HepG2 (cell line): Measurements from ENCODE around the gene TBC1D14. TPM values are rescaled to one million over a fixed set of nuclear protein-coding genes. Genes with fewer than 3 reads are reported as not detected.
A peak's percentile ranks its signal among the peaks of the same experiment; 100 is the strongest.

Experiments
- DNMT3B ChIP-seq: conservative IDR thresholded peaks from 2 replicates; pipeline ENCODE4 v1.6.1; 2016; ENCODE audit warnings: missing biosample characterization, control low read depth
- ELF1 ChIP-seq: sonication (generic); formaldehyde crosslinking; IDR thresholded peaks from 2 replicates; pipeline ENCODE4 v1.4.0; 2020; ENCODE audit warnings: missing genetic modification reagents
- HHEX ChIP-seq: IDR thresholded peaks from 2 replicates; pipeline ENCODE4 v1.6.1; 2016; ENCODE audit warnings: control low read depth
- ISL2 ChIP-seq: sonication (generic); formaldehyde crosslinking; IDR thresholded peaks from 2 replicates; pipeline ENCODE4 v1.5.0; 2020; ENCODE audit warnings: missing genetic modification reagents
- KLF15 ChIP-seq: sonication (generic); formaldehyde crosslinking; IDR thresholded peaks from 2 replicates; pipeline ENCODE4 v1.8.1; 2023; ENCODE audit warnings: borderline replicate concordance, mild to moderate bottlenecking, inconsistent platforms, missing genetic modification reagents, mixed read lengths
- RARG ChIP-seq: sonication (generic); formaldehyde crosslinking; IDR thresholded peaks from 2 replicates; pipeline ENCODE4 v1.4.0; 2020; ENCODE audit warnings: low read depth, mild to moderate bottlenecking, missing genetic modification reagents
- SMARCE1 ChIP-seq: fragments of 450-650 bp; IDR thresholded peaks from 2 replicates; pipeline ENCODE4 v1.6.1; 2017; ENCODE audit warnings: borderline replicate concordance
- SRSF4 ChIP-seq: fragments of 200-400 bp; formaldehyde crosslinking; IDR thresholded peaks from one replicate; pipeline ENCODE4 v1.6.1; 2018; ENCODE audit warnings: mild to moderate bottlenecking, low read depth, low read length, moderate library complexity; ENCODE audit not compliant: poor library complexity, severe bottlenecking
- TBP ChIP-seq: sonication (generic); formaldehyde crosslinking; IDR thresholded peaks from 2 replicates; pipeline ENCODE4 v1.5.0; 2020; ENCODE audit warnings: missing genetic modification reagents
- U2AF2 ChIP-seq: fragments of 200-400 bp; formaldehyde crosslinking; IDR thresholded peaks from 2 replicates; pipeline ENCODE4 v1.6.1; 2017; ENCODE audit warnings: low read depth, mild to moderate bottlenecking, low read length
- ZBTB42 ChIP-seq: sonication (generic); formaldehyde crosslinking; IDR thresholded peaks from 2 replicates; pipeline ENCODE4 v1.5.0; 2020; ENCODE audit warnings: mild to moderate bottlenecking, missing genetic modification reagents
- ZNF136 ChIP-seq: sonication (generic); formaldehyde crosslinking; IDR thresholded peaks from 2 replicates; pipeline ENCODE4 v1.8.1; 2022; ENCODE audit warnings: low read depth, mild to moderate bottlenecking, moderate library complexity, missing genetic modification reagents
- ZNF230 ChIP-seq: sonication (generic); formaldehyde crosslinking; IDR thresholded peaks from 2 replicates; pipeline ENCODE4 v1.4.0; 2020; ENCODE audit warnings: mild to moderate bottlenecking, missing genetic modification reagents
- ZNF432 ChIP-seq: sonication (generic); formaldehyde crosslinking; IDR thresholded peaks from 2 replicates; pipeline ENCODE4 v1.5.0; 2020; ENCODE audit warnings: missing genetic modification reagents, mild to moderate bottlenecking, borderline replicate concordance
- ZNF605 ChIP-seq: sonication (generic); formaldehyde crosslinking; IDR thresholded peaks from 2 replicates; pipeline ENCODE4 v1.8.0; 2022; ENCODE audit warnings: mild to moderate bottlenecking, missing genetic modification reagents
- ZNF614 ChIP-seq: IDR thresholded peaks from 2 replicates; pipeline ENCODE4 v1.6.1; 2018; ENCODE audit warnings: missing biosample characterization, missing genetic modification reagents, inconsistent platforms, borderline replicate concordance
- ZNF678 ChIP-seq: sonication (generic); formaldehyde crosslinking; IDR thresholded peaks from 2 replicates; pipeline ENCODE4 v1.4.0; 2020; ENCODE audit warnings: mild to moderate bottlenecking, missing genetic modification reagents
- ZNF7 ChIP-seq: IDR thresholded peaks from 2 replicates; pipeline ENCODE4 v1.6.1; 2016; ENCODE audit warnings: missing biosample characterization, missing genetic modification reagents
- polyA plus RNA-seq, 8 experiments: library from polyadenylated mRNA; depleted of rRNA in 3 of 8; stranded (reverse) in 7 of 8; unstranded in 1 of 8; fragments of >200 nt; fragmentation: Illumina TruSeq in 4 of 8; extraction: Trizol in 4 of 8; gene quantifications; 2 replicates each; pipeline versions ENCODE4 v1.2.1 to v1.2.3, GENCODE V29; 2011 to 2016; ENCODE audit warnings: low read depth in 4 of 8, missing spikeins in 1 of 8, mixed read lengths in 1 of 8; ENCODE audit not compliant: insufficient read depth in 1 of 8
- total RNA-seq, 5 experiments: library from RNA; depleted of rRNA; stranded (reverse); fragments of >200 nt; fragmentation: Illumina TruSeq; extraction: Trizol; gene quantifications; 2 replicates each; pipeline ENCODE4 v1.2.3, GENCODE V29; 2016; ENCODE audit warnings: low read depth in 1 of 5
- TF ChIP-seq, protein P1 (sequence below): sonication (generic); formaldehyde crosslinking; IDR thresholded peaks from 2 replicates; pipeline ENCODE4 v1.5.0; 2020; ENCODE audit warnings: mild to moderate bottlenecking, missing genetic modification reagents, moderate library complexity
- TF ChIP-seq, protein P2 (sequence below): sonication (generic); formaldehyde crosslinking; IDR thresholded peaks from 2 replicates; pipeline ENCODE4 v1.5.0; 2020; ENCODE audit warnings: mild to moderate bottlenecking, low read depth, missing genetic modification reagents, borderline replicate concordance
- TF ChIP-seq, protein P3 (sequence below): sonication (generic); formaldehyde crosslinking; IDR thresholded peaks from 2 replicates; pipeline ENCODE4 v1.4.0; 2020; ENCODE audit warnings: missing genetic modification reagents
- TF ChIP-seq, protein P4 (sequence below): sonication (generic); formaldehyde crosslinking; IDR thresholded peaks from 2 replicates; pipeline ENCODE4 v1.5.0; 2020; ENCODE audit warnings: mild to moderate bottlenecking, missing genetic modification reagents, borderline replicate concordance

The TBC1D14 gene
- total and polyA plus RNA-seq, 2 of the 13 experiments (the other 11 are each of a cell fraction or from before 2014, with no cell fraction given): 29.5 to 46.5 TPM

DNA sequence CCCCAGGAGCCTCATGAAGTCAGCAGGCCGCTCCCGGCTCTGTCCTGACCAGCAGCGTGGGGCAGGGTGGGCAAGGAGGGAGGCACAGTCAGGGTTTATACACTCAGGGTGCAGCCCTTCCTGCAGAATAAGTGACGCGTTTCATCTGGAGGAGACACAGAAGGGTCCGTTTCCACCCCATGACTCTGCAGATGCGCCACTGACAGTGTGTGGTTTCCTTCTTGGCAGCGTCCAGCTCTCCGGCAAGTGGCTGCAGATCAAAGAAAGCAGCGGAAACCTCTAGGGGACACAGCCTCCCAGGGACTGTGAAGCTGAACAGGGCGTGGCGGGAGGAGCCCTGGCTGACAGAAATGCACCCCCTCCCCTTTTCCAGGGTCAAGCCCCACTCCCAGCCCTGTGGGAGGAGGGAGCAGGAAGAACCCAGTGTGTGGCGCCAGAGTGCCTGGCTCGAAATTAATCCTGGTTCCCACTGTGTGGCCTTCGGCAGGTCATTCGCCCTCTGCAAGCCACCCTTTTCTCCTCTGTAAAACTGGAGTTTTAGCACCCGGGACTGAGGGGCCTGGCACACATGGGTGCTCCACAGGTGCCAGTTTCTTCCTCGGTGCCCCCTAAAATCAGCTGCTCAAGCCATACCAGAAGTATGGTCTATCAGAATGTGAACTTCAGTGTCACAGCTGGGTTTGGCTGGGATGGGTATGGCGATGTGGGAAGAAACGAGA, 17.3 kb upstream of the TBC1D14 start (continued):
- TF ChIP-seq SRSF4 (no peak), ZBTB42 (CRISPR knock-in tag) (no peak), ZNF7 (CRISPR knock-in tag) (no peak), TBP (CRISPR knock-in tag) (no peak), ZNF614 (CRISPR knock-in tag) (0 out of 2 replicates have a peak, but pooled peaks have one; percentile 21), SMARCE1 (no peak), ZNF678 (CRISPR knock-in tag) (0 out of 2 replicates have a peak, but pooled peaks have one; percentile 51), ZNF136 (no peak), U2AF2 (no peak), ISL2 (CRISPR knock-in tag) (no peak), DNMT3B (CRISPR knock-in tag) (no peak), KLF15 (CRISPR knock-in tag) (no peak), RARG (CRISPR knock-in tag) (0 out of 2 replicates have a peak, but pooled peaks have one; percentile 9), ZNF230 (CRISPR knock-in tag) (0 out of 2 replicates have a peak, but pooled peaks have one; percentile 29), ELF1 (CRISPR knock-in tag) (no peak), ZNF432 (CRISPR knock-in tag) (no peak), ZNF605 (CRISPR knock-in tag) (peak; percentile 72; the same call in 1 of the 2 replicates), HHEX (CRISPR knock-in tag) (no peak)
- TF ChIP-seq, protein P1, sequence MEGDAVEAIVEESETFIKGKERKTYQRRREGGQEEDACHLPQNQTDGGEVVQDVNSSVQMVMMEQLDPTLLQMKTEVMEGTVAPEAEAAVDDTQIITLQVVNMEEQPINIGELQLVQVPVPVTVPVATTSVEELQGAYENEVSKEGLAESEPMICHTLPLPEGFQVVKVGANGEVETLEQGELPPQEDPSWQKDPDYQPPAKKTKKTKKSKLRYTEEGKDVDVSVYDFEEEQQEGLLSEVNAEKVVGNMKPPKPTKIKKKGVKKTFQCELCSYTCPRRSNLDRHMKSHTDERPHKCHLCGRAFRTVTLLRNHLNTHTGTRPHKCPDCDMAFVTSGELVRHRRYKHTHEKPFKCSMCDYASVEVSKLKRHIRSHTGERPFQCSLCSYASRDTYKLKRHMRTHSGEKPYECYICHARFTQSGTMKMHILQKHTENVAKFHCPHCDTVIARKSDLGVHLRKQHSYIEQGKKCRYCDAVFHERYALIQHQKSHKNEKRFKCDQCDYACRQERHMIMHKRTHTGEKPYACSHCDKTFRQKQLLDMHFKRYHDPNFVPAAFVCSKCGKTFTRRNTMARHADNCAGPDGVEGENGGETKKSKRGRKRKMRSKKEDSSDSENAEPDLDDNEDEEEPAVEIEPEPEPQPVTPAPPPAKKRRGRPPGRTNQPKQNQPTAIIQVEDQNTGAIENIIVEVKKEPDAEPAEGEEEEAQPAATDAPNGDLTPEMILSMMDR: peak; percentile 91
- TF ChIP-seq, protein P2, sequence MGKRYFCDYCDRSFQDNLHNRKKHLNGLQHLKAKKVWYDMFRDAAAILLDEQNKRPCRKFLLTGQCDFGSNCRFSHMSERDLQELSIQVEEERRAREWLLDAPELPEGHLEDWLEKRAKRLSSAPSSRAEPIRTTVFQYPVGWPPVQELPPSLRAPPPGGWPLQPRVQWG (CRISPR knock-in tag): no peak
- TF ChIP-seq, protein P3, sequence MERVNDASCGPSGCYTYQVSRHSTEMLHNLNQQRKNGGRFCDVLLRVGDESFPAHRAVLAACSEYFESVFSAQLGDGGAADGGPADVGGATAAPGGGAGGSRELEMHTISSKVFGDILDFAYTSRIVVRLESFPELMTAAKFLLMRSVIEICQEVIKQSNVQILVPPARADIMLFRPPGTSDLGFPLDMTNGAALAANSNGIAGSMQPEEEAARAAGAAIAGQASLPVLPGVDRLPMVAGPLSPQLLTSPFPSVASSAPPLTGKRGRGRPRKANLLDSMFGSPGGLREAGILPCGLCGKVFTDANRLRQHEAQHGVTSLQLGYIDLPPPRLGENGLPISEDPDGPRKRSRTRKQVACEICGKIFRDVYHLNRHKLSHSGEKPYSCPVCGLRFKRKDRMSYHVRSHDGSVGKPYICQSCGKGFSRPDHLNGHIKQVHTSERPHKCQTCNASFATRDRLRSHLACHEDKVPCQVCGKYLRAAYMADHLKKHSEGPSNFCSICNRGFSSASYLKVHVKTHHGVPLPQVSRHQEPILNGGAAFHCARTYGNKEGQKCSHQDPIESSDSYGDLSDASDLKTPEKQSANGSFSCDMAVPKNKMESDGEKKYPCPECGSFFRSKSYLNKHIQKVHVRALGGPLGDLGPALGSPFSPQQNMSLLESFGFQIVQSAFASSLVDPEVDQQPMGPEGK (CRISPR knock-in tag): peak; percentile 85
- TF ChIP-seq, protein P4, sequence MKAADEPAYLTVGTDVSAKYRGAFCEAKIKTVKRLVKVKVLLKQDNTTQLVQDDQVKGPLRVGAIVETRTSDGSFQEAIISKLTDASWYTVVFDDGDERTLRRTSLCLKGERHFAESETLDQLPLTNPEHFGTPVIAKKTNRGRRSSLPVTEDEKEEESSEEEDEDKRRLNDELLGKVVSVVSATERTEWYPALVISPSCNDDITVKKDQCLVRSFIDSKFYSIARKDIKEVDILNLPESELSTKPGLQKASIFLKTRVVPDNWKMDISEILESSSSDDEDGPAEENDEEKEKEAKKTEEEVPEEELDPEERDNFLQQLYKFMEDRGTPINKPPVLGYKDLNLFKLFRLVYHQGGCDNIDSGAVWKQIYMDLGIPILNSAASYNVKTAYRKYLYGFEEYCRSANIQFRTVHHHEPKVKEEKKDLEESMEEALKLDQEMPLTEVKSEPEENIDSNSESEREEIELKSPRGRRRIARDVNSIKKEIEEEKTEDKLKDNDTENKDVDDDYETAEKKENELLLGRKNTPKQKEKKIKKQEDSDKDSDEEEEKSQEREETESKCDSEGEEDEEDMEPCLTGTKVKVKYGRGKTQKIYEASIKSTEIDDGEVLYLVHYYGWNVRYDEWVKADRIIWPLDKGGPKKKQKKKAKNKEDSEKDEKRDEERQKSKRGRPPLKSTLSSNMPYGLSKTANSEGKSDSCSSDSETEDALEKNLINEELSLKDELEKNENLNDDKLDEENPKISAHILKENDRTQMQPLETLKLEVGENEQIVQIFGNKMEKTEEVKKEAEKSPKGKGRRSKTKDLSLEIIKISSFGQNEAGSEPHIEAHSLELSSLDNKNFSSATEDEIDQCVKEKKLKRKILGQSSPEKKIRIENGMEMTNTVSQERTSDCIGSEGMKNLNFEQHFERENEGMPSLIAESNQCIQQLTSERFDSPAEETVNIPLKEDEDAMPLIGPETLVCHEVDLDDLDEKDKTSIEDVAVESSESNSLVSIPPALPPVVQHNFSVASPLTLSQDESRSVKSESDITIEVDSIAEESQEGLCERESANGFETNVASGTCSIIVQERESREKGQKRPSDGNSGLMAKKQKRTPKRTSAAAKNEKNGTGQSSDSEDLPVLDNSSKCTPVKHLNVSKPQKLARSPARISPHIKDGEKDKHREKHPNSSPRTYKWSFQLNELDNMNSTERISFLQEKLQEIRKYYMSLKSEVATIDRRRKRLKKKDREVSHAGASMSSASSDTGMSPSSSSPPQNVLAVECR (CRISPR knock-in tag): peak; percentile 71; the same call in 1 of the 2 replicates
